BE2C (cell line): ENCODE measurements around the gene GJE1. TPM values are rescaled to one million over a fixed set of nuclear protein-coding genes. Genes with fewer than 3 reads are reported as not detected.
"Not testable (repeated sequence)": the region's sequence is repeated elsewhere in the genome, so short reads cannot be mapped to it uniquely, and the experiment has no call there.

Source experiments
- DNase-seq: peaks from one replicate; pipeline ENCODE4 v3.0.0-alpha.2; 2020
- H3K27me3 ChIP-seq: fragments of 250-450 bp; sonication (Bioruptor Pico); 2 replicates; pipeline ENCODE4 v1.5.1; 2020; ENCODE audit warnings: mild to moderate bottlenecking
- H3K36me3 ChIP-seq: fragments of 250-450 bp; sonication (Bioruptor Pico); 2 replicates; pipeline ENCODE4 v1.5.1; 2020; ENCODE audit warnings: mild to moderate bottlenecking
- H3K4me1 ChIP-seq: fragments of 250-450 bp; sonication (Bioruptor Pico); 2 replicates; pipeline ENCODE4 v1.5.1; 2020
- H3K4me3 ChIP-seq: 2 replicates; pipeline ENCODE4 v1.5.1; 2011; ENCODE audit warnings: low read depth, low read length
- H3K9me3 ChIP-seq: fragments of 250-450 bp; sonication (Bioruptor Pico); 2 replicates; pipeline ENCODE4 v1.5.1; 2020
- CTCF ChIP-seq: IDR thresholded peaks from 2 replicates; pipeline ENCODE4 v1.5.1; 2012; ENCODE audit warnings: mild to moderate bottlenecking, low read depth, low read length
- polyA plus RNA-seq: library from polyadenylated mRNA; unstranded; fragments of >200 nt; gene quantifications from one replicate; pipeline ENCODE4 v1.2.1, GENCODE V29; 2012; ENCODE audit warnings: low read depth, missing spikeins; ENCODE audit not compliant: insufficient read length, insufficient read depth

The GJE1 gene
- polyA plus RNA-seq: not detected

DNA sequence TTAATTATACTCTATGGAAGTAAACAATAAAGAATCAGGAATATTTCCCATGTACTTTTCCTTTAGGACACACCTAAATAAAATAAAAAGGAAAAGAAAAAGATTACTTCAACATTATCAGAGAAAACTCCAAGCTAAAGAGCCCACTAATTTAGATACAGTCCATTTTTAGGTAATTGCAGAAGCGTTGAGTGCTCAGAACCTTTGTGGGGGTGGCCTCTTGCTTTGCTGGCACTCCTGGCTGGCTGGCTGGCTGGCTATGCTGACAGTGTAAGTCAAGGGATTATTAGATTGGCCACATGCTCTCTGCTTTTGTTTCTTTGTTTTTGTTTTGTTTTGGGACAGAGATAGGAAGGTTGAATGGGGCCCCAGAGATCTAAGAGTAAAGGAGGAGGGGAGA, at the start of gene GJE1:
Gene GJE1, plus strand, starts transcription at position 301 of the 400 bp plus-strand sequence. CDS start 234 bp downstream, outside the sequence.
- no peaks in the 10 kb centered on the region for H3K9me3 ChIP-seq
- DNase-seq: no peak
- H3K36me3 ChIP-seq: no peaks in the 10 kb centered on the region
- no peaks in the 10 kb centered on the region for H3K4me1 ChIP-seq
- no peak within 1 kb of the TSS for H3K4me3 ChIP-seq
- no peak for TF ChIP-seq CTCF
- H3K27me3 ChIP-seq: no peaks in the 10 kb centered on the region

DNA sequence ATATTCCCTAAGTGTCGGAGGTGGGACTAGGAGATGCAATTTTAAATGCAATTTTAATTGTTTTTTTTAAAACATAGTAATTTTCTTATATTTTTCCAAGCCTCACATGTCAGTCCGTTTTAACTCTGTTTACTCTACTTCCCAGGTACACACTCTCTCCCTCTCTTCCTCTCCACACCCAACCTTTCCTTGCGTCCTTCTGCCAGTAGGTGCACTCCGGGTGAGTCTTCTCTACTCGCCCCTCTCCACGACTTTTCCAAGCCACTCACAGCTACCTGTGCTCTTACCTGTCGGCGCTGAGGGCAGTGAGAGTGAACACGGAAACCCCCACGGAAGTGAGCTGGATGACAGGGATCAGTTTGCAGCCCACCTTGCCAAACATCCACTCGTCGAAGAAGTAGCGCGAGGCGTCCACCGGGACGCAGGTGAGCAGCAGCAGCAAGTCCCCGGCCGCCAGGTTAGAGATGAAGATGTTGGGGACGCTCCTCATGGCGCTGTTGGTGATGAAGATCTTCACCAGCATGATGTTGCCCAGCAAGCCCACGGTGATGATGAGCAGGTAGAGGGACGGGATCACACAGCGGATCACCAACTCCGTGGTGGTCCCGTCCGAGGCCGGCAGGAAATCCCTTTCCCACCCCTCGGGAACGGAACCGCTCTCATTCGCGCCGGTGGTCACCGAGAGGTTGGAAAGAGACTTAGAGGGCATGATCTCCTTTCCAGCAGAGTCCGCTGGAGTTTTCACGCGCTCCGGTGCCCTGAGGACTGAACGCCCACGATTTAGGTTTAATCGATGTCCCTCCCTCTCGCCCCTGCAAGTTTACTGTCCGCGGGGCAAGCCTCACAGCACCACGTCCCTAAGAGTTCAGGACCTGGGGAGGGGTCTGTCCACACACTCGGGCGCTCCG, 44.5 kb upstream of the GJE1 start:
- H3K4me1 ChIP-seq: no peaks in the 10 kb centered on the region
- H3K27me3 ChIP-seq: no peaks in the 10 kb centered on the region
- no peaks in the 10 kb centered on the region for H3K9me3 ChIP-seq
- DNase-seq: no peak
- H3K4me3 ChIP-seq: no peak overlapping the region
- TF ChIP-seq CTCF: no peak
- H3K36me3 ChIP-seq: no peaks in the 10 kb centered on the region

DNA sequence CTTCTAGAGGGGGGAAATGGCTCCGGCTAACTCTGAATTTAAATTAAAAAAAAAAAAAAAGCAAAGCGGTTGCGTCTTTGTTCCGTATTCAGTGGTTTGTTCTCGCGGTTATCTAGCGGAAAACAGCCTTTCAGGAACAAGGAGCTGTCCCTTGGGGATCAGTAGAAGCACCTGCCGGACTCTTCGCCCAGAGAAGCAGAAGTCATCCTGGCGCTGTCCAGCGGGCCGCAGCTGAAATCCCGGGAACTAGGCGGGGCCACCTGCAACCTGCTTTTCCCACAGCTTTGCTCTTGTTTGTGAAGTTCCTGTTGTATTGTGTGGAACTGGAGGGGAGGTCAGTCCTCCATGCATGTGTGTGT, 43.9 kb upstream of the GJE1 start:
- Histone ChIP-seq H3K4me1 (no peaks in the 10 kb centered on the region), H3K9me3 (no peaks in the 10 kb centered on the region), H3K4me3 (no peak overlapping the region), H3K27me3 (no peaks in the 10 kb centered on the region), H3K36me3 (no peaks in the 10 kb centered on the region)
- no peak for TF ChIP-seq CTCF
- DNase-seq: no peak

DNA sequence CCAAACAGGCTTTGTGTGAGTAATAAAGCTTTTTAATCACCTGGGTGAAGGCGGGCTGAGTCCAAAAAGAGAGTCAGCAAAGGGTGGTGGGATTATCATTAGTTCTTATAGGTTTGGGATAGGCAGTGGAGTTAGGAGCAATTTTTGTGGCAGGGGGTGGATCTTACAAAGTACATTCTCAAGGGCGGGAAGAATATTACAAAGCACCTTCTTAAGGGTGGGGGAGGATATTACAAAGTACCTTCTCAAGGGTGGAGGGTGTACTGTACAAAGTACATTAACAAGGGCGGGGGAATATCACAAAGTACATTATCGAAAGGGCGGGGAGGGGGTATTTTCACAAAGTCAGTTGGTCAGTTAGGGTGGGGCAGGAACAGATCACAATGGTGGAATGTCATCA, 27.9 kb upstream of the GJE1 start:
- H3K4me3 ChIP-seq, H3K4me1 ChIP-seq, H3K9me3 ChIP-seq, H3K36me3 ChIP-seq, H3K27me3 ChIP-seq, DNase-seq: not testable (repeated sequence)

DNA sequence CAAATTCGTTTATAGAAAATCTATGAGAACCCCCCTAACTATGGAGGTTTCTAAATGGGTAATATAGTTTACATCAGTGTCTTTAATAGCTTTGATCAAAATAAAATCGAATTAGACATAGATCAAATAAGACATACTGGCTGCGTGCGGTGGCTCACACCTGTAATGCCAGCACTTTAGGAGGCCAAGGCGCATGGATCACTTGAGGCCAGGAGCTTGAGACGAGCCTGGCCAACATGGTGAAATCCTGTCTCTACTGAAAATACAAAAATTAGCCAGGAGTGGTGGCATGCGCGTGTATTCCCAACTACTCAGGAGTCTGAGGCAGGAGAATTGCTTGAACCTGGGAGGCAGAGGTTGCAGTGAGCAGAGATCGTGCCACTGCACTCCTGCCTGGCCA, 21.9 kb upstream of the GJE1 start:
- not testable (repeated sequence) for H3K4me1 ChIP-seq, H3K9me3 ChIP-seq, H3K27me3 ChIP-seq, H3K4me3 ChIP-seq, DNase-seq, H3K36me3 ChIP-seq

DNA sequence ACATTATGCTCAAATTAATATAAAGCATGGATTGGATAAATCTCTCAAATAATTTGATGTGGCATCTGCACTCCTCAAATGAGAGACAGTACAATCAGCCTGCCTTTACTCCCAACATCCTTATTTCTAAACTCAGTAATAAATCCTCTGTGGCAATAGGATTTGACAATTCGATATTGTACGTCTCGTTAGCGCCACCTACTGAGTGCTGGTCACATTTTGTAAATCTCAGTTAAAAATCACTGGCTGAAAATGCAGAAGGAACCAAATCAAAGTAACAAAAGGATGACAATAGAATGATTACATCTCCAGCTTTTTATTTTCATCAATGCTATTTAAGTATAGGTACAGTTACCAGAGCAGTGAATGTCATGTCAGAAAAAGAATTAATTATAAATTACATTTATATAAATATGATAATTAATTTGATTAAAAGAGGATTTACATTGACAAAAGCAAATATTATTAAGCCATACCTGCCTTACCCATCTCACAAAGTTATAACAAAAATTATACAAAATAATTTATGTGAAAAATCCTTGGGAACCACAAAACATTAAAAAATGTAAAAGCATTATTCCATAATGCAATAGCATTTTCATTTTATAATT, 20.2 kb upstream of the GJE1 start:
- Histone ChIP-seq H3K4me3 (no peak overlapping the region), H3K27me3 (no peaks in the 10 kb centered on the region), H3K4me1 (no peaks in the 10 kb centered on the region), H3K36me3 (no peaks in the 10 kb centered on the region), H3K9me3 (no peaks in the 10 kb centered on the region)
- peak; percentile 80 for TF ChIP-seq CTCF
- DNase-seq: peak; percentile 80

DNA sequence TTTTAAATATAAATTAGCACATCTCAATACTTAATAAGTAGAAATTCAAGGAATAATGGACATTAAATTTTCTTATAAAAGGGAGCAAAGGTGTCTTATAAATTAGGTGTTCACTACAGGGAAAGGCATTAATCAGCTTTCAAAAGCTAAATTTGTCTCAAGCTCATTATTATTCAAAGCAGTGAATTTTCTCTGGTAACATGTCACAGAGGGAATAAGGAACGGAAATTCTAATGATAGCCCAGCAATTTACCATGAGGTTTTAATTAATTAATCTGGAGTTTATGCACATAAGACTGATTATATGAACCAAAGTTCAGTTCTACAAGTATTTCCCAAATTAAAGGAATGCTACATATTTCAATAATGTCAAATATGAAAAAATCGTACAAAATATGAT, 15.4 kb upstream of the GJE1 start:
- H3K27me3 ChIP-seq: no peaks in the 10 kb centered on the region
- H3K4me3 ChIP-seq: no peak overlapping the region
- no peak for TF ChIP-seq CTCF
- no peaks in the 10 kb centered on the region for H3K9me3 ChIP-seq
- no peaks in the 10 kb centered on the region for H3K4me1 ChIP-seq
- no peaks in the 10 kb centered on the region for H3K36me3 ChIP-seq
- no peak for DNase-seq
